CD14-positive monocyte (primary cell): ENCODE results near the gene MPP1. TPM values are rescaled to one million over a fixed set of nuclear protein-coding genes. Genes with fewer than 3 reads are reported as not detected.

Experiments
- DNase-seq, 3 donors: peaks; one replicate each; pipeline ENCODE4 v3.0.0-alpha.2; 2011 to 2022
- H2AFZ ChIP-seq: 2 replicates; pipeline ENCODE4 v1.6.0; 2012; ENCODE audit warnings: mild to moderate bottlenecking, low read depth, low read length, inconsistent platforms; ENCODE audit not compliant: insufficient read depth, poor library complexity, severe bottlenecking
- H3K27ac ChIP-seq, 2 donors: 1 replicate in 1 of 2; 2 replicates in 1 of 2; pipeline ENCODE4 v1.5.1; 2012 to 2013; ENCODE audit warnings: low read length in 2 of 2, control low read depth in 1 of 2, inconsistent platforms in 1 of 2, low read depth in 1 of 2, mild to moderate bottlenecking in 1 of 2
- H3K27me3 ChIP-seq, 2 donors: one replicate each; pipeline versions ENCODE4 v1.6.0 to v1.6.1; 2011 to 2013; ENCODE audit warnings: low read length in 2 of 2; ENCODE audit not compliant: control insufficient read depth in 2 of 2, insufficient read depth in 2 of 2
- H3K36me3 ChIP-seq, 2 donors: replicated peaks in 1 of 2; 1 replicate in 1 of 2; 2 replicates in 1 of 2; pipeline versions ENCODE4 v1.5.1 to v1.6.1; 2012 to 2013; ENCODE audit warnings: low read length in 2 of 2, control low read depth in 1 of 2, inconsistent platforms in 1 of 2, mild to moderate bottlenecking in 1 of 2; ENCODE audit not compliant: insufficient read depth in 2 of 2, control insufficient read depth in 1 of 2
- H3K4me1 ChIP-seq, 2 donors: 1 replicate in 1 of 2; 2 replicates in 1 of 2; pipeline versions ENCODE4 v1.5.1 to v1.6.1; 2012 to 2013; ENCODE audit warnings: low read length in 2 of 2, control low read depth in 1 of 2, inconsistent platforms in 1 of 2, mild to moderate bottlenecking in 1 of 2, moderate library complexity in 1 of 2; ENCODE audit not compliant: insufficient read depth in 2 of 2, control insufficient read depth in 1 of 2
- H3K4me2 ChIP-seq: replicated peaks from 2 replicates; pipeline ENCODE3; 2012; ENCODE audit warnings: low read length, moderate library complexity, mild to moderate bottlenecking; ENCODE audit not compliant: poor library complexity, severe bottlenecking; ENCODE audit errors: extremely low read depth
- H3K4me3 ChIP-seq, 3 experiments: fragments of 200-600 bp in 1 of 3; sonication (generic) in 1 of 3; replicated peaks in 1 of 3; 1 replicate in 2 of 3; 2 replicates in 1 of 3; pipeline ENCODE4 v1.5.1; 2011 to 2013; ENCODE audit warnings: low read length in 3 of 3, mild to moderate bottlenecking in 3 of 3, control low read depth in 2 of 3, low read depth in 2 of 3, inconsistent platforms in 1 of 3, moderate library complexity in 1 of 3
- H3K79me2 ChIP-seq: 2 replicates; pipeline ENCODE4 v1.6.0; 2012; ENCODE audit warnings: mild to moderate bottlenecking, control low read depth, inconsistent platforms, low read length, moderate library complexity; ENCODE audit not compliant: insufficient read depth
- H3K9ac ChIP-seq: 2 replicates; pipeline ENCODE4 v1.6.0; 2017; ENCODE audit warnings: low read length, mild to moderate bottlenecking; ENCODE audit not compliant: insufficient read depth, poor library complexity, severe bottlenecking
- H3K9me3 ChIP-seq, 2 donors: replicated peaks in 1 of 2; 1 replicate in 1 of 2; 2 replicates in 1 of 2; pipeline versions ENCODE4 v1.5.1 to v1.6.1; 2012 to 2013; ENCODE audit warnings: low read length in 2 of 2, control low read depth in 1 of 2; ENCODE audit not compliant: control insufficient read depth in 1 of 2, insufficient read depth in 1 of 2
- H4K20me1 ChIP-seq: 2 replicates; pipeline ENCODE4 v1.6.0; 2012; ENCODE audit warnings: mild to moderate bottlenecking, low read length, control low read depth, moderate library complexity; ENCODE audit not compliant: insufficient read depth
- H3K27ac Mint-ChIP-seq, 7 donors: one replicate each; pipeline ENCODE4 v1.8.0; 2020; ENCODE audit warnings: mild to moderate bottlenecking in 7 of 7, mixed read lengths in 7 of 7, moderate library complexity in 6 of 7, inconsistent platforms in 2 of 7
- H3K27me3 Mint-ChIP-seq, 3 donors: one replicate each; pipeline ENCODE4 v1.8.0; 2021 to 2022; ENCODE audit warnings: low read depth in 3 of 3, mild to moderate bottlenecking in 3 of 3, mixed read lengths in 3 of 3, moderate library complexity in 3 of 3, inconsistent platforms in 1 of 3
- H3K36me3 Mint-ChIP-seq, 2 donors: one replicate each; pipeline ENCODE4 v1.8.0; 2020; ENCODE audit warnings: mixed read lengths in 2 of 2, inconsistent platforms in 1 of 2, mild to moderate bottlenecking in 1 of 2
- H3K4me1 Mint-ChIP-seq: one replicate; pipeline ENCODE4 v1.8.0; 2020; ENCODE audit warnings: mild to moderate bottlenecking, mixed read lengths
- H3K4me3 Mint-ChIP-seq, 2 donors: one replicate each; pipeline ENCODE4 v1.8.0; 2020; ENCODE audit warnings: mild to moderate bottlenecking in 2 of 2, mixed read lengths in 2 of 2, moderate library complexity in 1 of 2
- H3K9me3 Mint-ChIP-seq, 7 donors: one replicate each; pipeline ENCODE4 v1.8.0; 2020 to 2022; ENCODE audit warnings: mixed read lengths in 7 of 7, mild to moderate bottlenecking in 6 of 7, moderate library complexity in 6 of 7, inconsistent platforms in 2 of 7
- CTCF ChIP-seq: fragments of 200-600 bp; IDR thresholded peaks from one replicate; pipeline ENCODE4 v1.8.0; 2022; ENCODE audit warnings: antibody characterized with exemption, mild to moderate bottlenecking
- WGBS: methylation state at CpG from one replicate; pipeline ENCODE4 v1.1.5; 2013; ENCODE audit warnings: missing lambda C conversion rate; ENCODE audit not compliant: insufficient coverage; 5-methylcytosine and 5-hydroxymethylcytosine counted together
- intact Hi-C, 2 donors: fragments of 100-400 bp; cut with micrococcal nuclease; formaldehyde crosslinking; loops; one replicate each; pipeline versions ENCODE4 v1.15.0 to v1.15.1; 2023
- polyA plus RNA-seq, 3 donors: library from polyadenylated mRNA; depleted of rRNA in 1 of 3; unstranded in 2 of 3; stranded (reverse) in 1 of 3; fragments of 300-500 nt in 2 of 3; fragments of >200 nt in 1 of 3; fragmentation: Illumina TruSeq in 2 of 3; gene quantifications; 1 replicate in 2 of 3; 2 replicates in 1 of 3; pipeline ENCODE4 v1.2.3, GENCODE V29; 2012 to 2021

The MPP1 gene
- polyA plus RNA-seq, 3 donors, result 120 to 139 (median 135) TPM

GRCh38 chrX:154731881-154732280 lies 73.4 kb downstream of the MPP1 start:
- H3K4me3 Mint-ChIP-seq, result peak overlapping the region in 1 of 2 donors; percentile 34
- H3K4me1 ChIP-seq, result peaks cover 99 to 100% of the 10 kb centered on the region in 2 donors
- peaks cover 0 to 5% (median 0%) of the 10 kb centered on the region in 7 donors for H3K9me3 Mint-ChIP-seq
- no peaks in the 10 kb centered on the region for H3K27me3 ChIP-seq
- H2AFZ ChIP-seq, result no peak overlapping the region
- no peak overlapping the region for H3K9ac ChIP-seq
- peak overlapping the region in 1 of 3 experiments; percentile 45 for H3K4me3 ChIP-seq
- no peaks in the 10 kb centered on the region for H3K36me3 ChIP-seq
- intact Hi-C loops, result no loop called here
- H3K27ac Mint-ChIP-seq, result peak overlapping the region; percentile 37 to 96 (median 84)
- DNase-seq, result peak in 2 of 3 donors; percentile 47 to 66
- TF ChIP-seq CTCF, result no peak
- peaks cover 98% of the 10 kb centered on the region for H3K4me1 Mint-ChIP-seq
- H3K27ac ChIP-seq, result peak overlapping the region in 1 of 2 donors; percentile 83
- WGBS, result 40% methylated on average over 2 of the region's 7 CpGs
- H3K27me3 Mint-ChIP-seq, result peaks cover 0 to 2% (median 0%) of the 10 kb centered on the region in 3 donors
- H3K36me3 Mint-ChIP-seq, result peaks cover 5 to 10% of the 10 kb centered on the region in 2 donors
- no peaks in the 10 kb centered on the region for H3K9me3 ChIP-seq
- no peaks in the 10 kb centered on the region for H4K20me1 ChIP-seq
- H3K4me2 ChIP-seq, result peak overlapping the region; percentile 66
- H3K79me2 ChIP-seq, result peaks cover 86% of the 10 kb centered on the region

- Mint-ChIP-seq H3K27me3 (peaks cover 0 to 2% (median 0%) of the 10 kb centered on the region in 3 donors), H3K4me3 (no peak overlapping the region), H3K36me3 (peaks cover 5 to 12% of the 10 kb centered on the region in 2 donors), H3K9me3 (peaks cover 0 to 3% (median 0%) of the 10 kb centered on the region in 7 donors), H3K4me1 (peaks cover 98% of the 10 kb centered on the region), H3K27ac (peak overlapping the region in 6 of 7 donors; percentile 37 to 96 (median 88))
- Histone ChIP-seq H3K9ac (no peak overlapping the region), H3K79me2 (peaks cover 86% of the 10 kb centered on the region), H3K4me3 (peak overlapping the region in 1 of 3 experiments; percentile 28), H3K4me2 (no peak overlapping the region), H3K36me3 (no peaks in the 10 kb centered on the region), H4K20me1 (no peaks in the 10 kb centered on the region), H3K9me3 (no peaks in the 10 kb centered on the region), H3K4me1 (peaks cover 99 to 100% of the 10 kb centered on the region in 2 donors), H3K27ac (peak overlapping the region in 1 of 2 donors; percentile 83), H3K27me3 (no peaks in the 10 kb centered on the region), H2AFZ (no peak overlapping the region)
- DNase-seq, result peak in 2 of 3 donors; percentile 28 to 31
- no peak for TF ChIP-seq CTCF
- intact Hi-C loops, result no loop called here
- 100% methylated on average over 1 of the region's 5 CpGs for WGBS
Observed at GRCh38 chrX:154731184-154731583, 74.1 kb downstream of the MPP1 start.
